Mucosa of descending colon (tissue), 3 donors: ENCODE results near the gene APLF. TPM values are rescaled to one million over a fixed set of nuclear protein-coding genes. Genes with fewer than 3 reads are reported as not detected.

Experiments used
- ATAC-seq: fragments of 200-7000 bp; cut with Tn5 transposase; one replicate; pipeline ENCODE4 v1.9.1; 2020; ENCODE audit warnings: mild to moderate bottlenecking, moderate library complexity
- DNase-seq, 3 donors: peaks; one replicate each; pipeline ENCODE4 v3.0.0-alpha.2; 2020
- H3K36me3 ChIP-seq: fragments of 200-600 bp; one replicate; pipeline ENCODE4 v1.8.0; 2021; ENCODE audit warnings: low read depth, mild to moderate bottlenecking
- H3K4me1 ChIP-seq: fragments of 200-600 bp; one replicate; pipeline ENCODE4 v1.8.0; 2021; ENCODE audit warnings: low read depth, mild to moderate bottlenecking
- H3K4me3 ChIP-seq: fragments of 200-600 bp; one replicate; pipeline ENCODE4 v1.8.0; 2021; ENCODE audit warnings: mild to moderate bottlenecking
- H3K9me3 ChIP-seq: fragments of 200-600 bp; one replicate; pipeline ENCODE4 v1.8.0; 2021; ENCODE audit warnings: mild to moderate bottlenecking
- intact Hi-C, 2 donors: fragments of 100-400 bp; cut with DNase I in 1 of 2; cut with micrococcal nuclease in 1 of 2; formaldehyde crosslinking; loops; one replicate each; pipeline versions ENCODE4 v1.11.0 to v1.11.1; 2022; cut with DNase I, micrococcal nuclease
- long read RNA-seq, 2 donors: library from polyadenylated mRNA; unstranded; transcript quantifications; one replicate each; pipeline ENCODE4 v2.0.0, GENCODE V29; 2019 to 2021
- total RNA-seq, 3 donors: library from RNA; stranded (reverse); fragmentation: NEBNext Ultra II Directional in 2 of 3; extraction: Animal tissue kit (Norgen Biotek cat#: 25700) in 2 of 3; gene quantifications; one replicate each; pipeline versions ENCODE4 v1.2.1 to v1.2.4, GENCODE V29; 2021 to 2023
- TF ChIP-seq, protein P1 (sequence below): fragments of 200-600 bp; IDR thresholded peaks from one replicate; pipeline ENCODE4 v1.8.0; 2022; ENCODE audit warnings: antibody characterized with exemption, mild to moderate bottlenecking
- donor health status: DM: no; HTN: no; CAD: no; lungs with moderate emphysema.
- donor health status: DM: no; HTN: no; CAD: no.
- donor health status: DM: no; HTN: yes; CAD: no.

APLF gene, protein sequence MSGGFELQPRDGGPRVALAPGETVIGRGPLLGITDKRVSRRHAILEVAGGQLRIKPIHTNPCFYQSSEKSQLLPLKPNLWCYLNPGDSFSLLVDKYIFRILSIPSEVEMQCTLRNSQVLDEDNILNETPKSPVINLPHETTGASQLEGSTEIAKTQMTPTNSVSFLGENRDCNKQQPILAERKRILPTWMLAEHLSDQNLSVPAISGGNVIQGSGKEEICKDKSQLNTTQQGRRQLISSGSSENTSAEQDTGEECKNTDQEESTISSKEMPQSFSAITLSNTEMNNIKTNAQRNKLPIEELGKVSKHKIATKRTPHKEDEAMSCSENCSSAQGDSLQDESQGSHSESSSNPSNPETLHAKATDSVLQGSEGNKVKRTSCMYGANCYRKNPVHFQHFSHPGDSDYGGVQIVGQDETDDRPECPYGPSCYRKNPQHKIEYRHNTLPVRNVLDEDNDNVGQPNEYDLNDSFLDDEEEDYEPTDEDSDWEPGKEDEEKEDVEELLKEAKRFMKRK
- total RNA-seq, result 1 to 10 TPM; 1.9 to 9.7 (median 2.7) TPM
- long read RNA-seq, donor 1, partial matches to known transcripts, result 0 of 6 reads
- long read RNA-seq, donor 1, other reads (novel, unspliced or antisense), result 5 of 6 reads
- long read RNA-seq, donor 2, result 0 reads

DNA sequence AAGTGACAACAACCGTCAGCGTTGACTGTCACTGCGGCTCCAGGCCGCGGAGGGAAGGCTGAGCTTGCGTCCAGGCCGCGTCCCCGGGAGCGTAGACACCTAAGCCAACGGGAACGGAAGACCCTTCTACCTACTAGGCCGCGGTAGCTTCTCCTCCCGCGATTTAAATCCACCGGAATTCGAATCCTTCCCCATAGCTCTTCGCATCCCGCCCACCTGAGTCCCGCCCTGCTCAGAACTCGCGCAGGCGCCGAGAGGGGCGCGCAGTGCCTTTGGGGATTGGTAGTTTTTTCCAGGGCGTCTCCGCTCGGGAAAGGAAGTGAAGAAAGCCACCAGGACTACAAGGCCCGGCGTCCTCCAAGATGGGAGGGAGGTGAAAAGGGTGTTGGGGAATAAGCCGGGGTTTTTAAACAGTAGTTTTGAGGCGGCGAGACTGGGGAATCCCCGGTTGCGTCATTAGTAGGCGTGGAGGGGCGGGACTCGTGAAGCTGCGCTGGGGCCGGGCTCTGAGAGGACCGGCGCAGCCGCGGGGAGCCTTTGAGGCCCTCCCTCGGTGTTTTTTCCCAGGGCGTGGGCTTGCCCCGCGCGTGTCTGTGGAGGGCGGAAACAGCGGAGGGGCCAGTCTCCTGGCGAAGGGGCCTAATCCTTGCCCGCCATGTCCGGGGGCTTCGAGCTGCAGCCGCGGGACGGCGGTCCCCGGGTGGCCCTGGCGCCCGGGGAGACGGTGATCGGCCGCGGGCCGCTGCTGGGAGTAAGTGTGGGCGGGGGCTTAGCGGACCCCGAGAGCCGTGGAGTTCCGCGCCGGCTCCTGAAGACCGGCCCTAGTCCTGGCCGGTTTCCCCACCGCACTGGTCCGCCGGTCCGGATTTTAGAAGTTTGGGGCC lies at the start of gene APLF, which contains the start of gene FBXO48:
APLF (plus strand) TSS at position 509 of the 884 bp plus-strand sequence; CDS start at position 656, 147 bp downstream.
FBXO48 (minus strand) TSS at position 218 of the 884 bp plus-strand sequence. CDS start 2,149 bp downstream, outside the sequence.
- ATAC-seq (peak; percentile 97), DNase-seq (peak; percentile 97 to 99 (median 98))
- intact Hi-C loops, result no loop called here
- TF ChIP-seq, protein P1, sequence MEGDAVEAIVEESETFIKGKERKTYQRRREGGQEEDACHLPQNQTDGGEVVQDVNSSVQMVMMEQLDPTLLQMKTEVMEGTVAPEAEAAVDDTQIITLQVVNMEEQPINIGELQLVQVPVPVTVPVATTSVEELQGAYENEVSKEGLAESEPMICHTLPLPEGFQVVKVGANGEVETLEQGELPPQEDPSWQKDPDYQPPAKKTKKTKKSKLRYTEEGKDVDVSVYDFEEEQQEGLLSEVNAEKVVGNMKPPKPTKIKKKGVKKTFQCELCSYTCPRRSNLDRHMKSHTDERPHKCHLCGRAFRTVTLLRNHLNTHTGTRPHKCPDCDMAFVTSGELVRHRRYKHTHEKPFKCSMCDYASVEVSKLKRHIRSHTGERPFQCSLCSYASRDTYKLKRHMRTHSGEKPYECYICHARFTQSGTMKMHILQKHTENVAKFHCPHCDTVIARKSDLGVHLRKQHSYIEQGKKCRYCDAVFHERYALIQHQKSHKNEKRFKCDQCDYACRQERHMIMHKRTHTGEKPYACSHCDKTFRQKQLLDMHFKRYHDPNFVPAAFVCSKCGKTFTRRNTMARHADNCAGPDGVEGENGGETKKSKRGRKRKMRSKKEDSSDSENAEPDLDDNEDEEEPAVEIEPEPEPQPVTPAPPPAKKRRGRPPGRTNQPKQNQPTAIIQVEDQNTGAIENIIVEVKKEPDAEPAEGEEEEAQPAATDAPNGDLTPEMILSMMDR, result no peak
- H3K36me3 ChIP-seq, result no peaks in the 10 kb centered on the region
- H3K4me1 ChIP-seq, result peaks cover 20% of the 10 kb centered on the region
- peak within 1 kb of the TSS; percentile 76 for H3K4me3 ChIP-seq
- H3K9me3 ChIP-seq, result no peaks in the 10 kb centered on the region

DNA sequence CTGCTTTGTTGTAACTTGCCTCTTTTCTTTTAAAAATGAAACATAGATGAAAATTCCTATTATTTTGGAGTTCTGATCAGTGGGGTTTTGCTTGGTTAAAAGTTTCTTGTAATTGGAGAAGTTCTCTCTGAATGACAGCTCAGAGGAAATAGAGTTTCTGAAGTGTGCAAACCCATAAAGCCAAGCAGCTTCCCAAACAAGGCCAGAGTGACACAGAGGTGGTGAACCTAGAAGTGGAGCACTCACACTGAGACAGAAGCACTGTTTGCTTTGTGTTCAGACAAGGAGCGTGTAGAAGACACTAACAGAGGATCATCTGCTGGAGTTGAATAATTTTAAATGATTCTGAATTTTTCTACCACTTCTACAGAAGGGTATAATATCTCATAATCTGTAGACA lies 49.5 kb upstream of the APLF start:
- Histone ChIP-seq H3K4me3 (no peak overlapping the region), H3K9me3 (no peaks in the 10 kb centered on the region), H3K4me1 (no peaks in the 10 kb centered on the region), H3K36me3 (no peaks in the 10 kb centered on the region)
- TF ChIP-seq, protein P1, result no peak
- no peak for DNase-seq
- no peak for ATAC-seq
- intact Hi-C loops, result no loop called here

DNA sequence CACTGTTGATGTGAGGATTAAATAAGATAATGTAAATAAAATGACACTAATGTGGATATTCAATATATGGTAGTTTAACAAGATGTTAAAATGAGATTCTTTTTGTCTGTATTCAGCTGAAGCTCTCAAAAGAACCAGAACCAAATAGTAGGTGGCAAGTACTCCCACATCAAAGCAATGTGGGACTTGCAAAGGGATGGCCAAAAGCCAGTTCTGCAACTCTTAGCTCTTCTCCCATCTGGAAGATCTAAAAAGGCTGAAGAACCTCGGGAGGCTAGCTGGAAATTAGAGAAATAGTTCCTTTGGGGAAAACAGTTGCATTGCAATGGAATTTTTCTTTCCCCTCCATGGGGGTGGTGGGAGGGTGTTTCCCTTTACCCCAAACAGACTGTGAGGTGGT lies 49.0 kb upstream of the APLF start:
- DNase-seq (no peak), ATAC-seq (no peak)
- Histone ChIP-seq H3K36me3 (no peaks in the 10 kb centered on the region), H3K9me3 (no peaks in the 10 kb centered on the region), H3K4me3 (no peak overlapping the region), H3K4me1 (no peaks in the 10 kb centered on the region)
- TF ChIP-seq, protein P1, result no peak
- intact Hi-C loops, result no loop called here

DNA sequence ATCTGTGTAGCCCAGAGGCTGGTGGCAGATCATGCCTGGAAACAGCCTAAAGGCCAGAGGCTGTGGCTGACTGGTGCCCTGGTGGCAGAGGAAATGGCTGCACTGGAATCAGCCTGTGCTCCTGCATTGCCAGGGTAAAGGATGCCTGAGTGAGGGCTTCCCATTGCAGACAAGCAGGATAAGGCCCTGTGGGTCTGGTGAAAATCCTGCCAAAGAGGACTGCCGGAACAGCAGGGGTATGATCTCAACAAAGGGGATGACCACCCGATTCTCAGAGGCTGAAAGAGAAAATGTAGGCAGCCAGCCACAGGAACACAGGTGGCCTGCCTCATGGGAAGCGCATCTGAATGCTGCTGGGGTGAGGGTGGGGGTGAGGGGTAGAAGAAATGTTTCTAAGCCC lies 48.5 kb upstream of the APLF start:
- Histone ChIP-seq H3K4me3 (no peak overlapping the region), H3K4me1 (no peaks in the 10 kb centered on the region), H3K36me3 (no peaks in the 10 kb centered on the region), H3K9me3 (no peaks in the 10 kb centered on the region)
- DNase-seq (no peak), ATAC-seq (peak; percentile 14)
- intact Hi-C loops, result no loop called here
- TF ChIP-seq, protein P1, result no peak

DNA sequence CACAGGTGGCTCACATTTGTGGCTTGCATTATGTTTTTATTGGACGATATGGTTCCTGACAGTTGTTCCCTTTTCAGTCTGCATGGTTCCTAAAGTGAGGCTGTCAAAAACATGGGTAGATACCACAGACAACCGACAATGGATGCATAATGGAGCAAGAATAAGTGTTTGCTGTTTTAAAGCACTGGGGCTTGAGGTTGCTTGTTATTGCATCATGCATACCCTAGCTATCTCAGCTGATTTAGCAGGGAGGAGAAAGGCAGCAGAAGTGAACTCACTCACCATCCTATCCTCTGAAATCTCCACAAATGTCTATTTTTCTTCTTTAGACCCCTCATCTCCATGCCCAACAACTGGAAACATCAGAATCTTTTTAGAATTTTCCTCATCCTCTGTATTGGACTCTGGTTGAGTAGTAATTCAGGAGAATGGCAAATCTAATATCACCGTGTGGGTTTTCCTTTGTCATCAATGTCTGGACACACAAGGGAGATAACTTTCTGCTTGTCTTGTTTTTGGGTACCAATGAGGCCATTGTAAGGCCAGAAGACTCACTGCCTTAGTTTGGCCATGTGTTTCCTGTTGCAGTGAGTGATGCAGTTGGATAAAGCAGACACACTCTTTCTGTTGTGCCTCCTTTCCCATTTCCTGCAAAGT lies 47.0 kb upstream of the APLF start:
- TF ChIP-seq, protein P1, result no peak
- Histone ChIP-seq H3K4me3 (no peak overlapping the region), H3K36me3 (no peaks in the 10 kb centered on the region), H3K9me3 (no peaks in the 10 kb centered on the region), H3K4me1 (no peaks in the 10 kb centered on the region)
- intact Hi-C loops, result loop anchor here in 1 of 2 donors (10.0 kb wide), 1 partner anchor 46 kb away; no protein-coding TSS in a partner anchor
- DNase-seq (no peak), ATAC-seq (no peak)
